IMR-90 (cell line): Measurements from ENCODE around the gene LTB4R. TPM values are rescaled to one million over a fixed set of nuclear protein-coding genes. Genes with fewer than 3 reads are reported as not detected.
A peak's percentile ranks its signal among the peaks of the same experiment; 100 is the strongest.

ENCODE experiments used
- ATAC-seq: fragments of 200-7000 bp; cut with Tn5 transposase; 2 replicates; pipeline ENCODE4 v1.9.1; 2020; ENCODE audit warnings: low read depth, mild to moderate bottlenecking, moderate library complexity
- BruUV-seq: library from RNA; stranded (reverse); fragments of 400-500 nt; replicated peaks from 2 replicates; lab custom pipeline; 2021; lab: Mats Ljungman, UMichigan
- CTCF ChIA-PET: fragments of 300-600 bp; formaldehyde crosslinking; extraction: SDS; loops from one replicate; lab custom pipeline; 2021; ENCODE audit warnings: antibody characterized with exemption; lab: Yijun Ruan, JAX
- POLR2A ChIA-PET: fragments of 300-600 bp; sonication (Branson Sonifier 250); formaldehyde crosslinking; loops from one replicate; lab custom pipeline; 2022; ENCODE audit warnings: antibody characterized with exemption; ENCODE audit not compliant: unreplicated experiment; lab: Charles Lee
- DNase-seq: peaks from one replicate; pipeline ENCODE4 v3.0.0; 2013
- H2AFZ ChIP-seq: replicated peaks from 2 replicates; pipeline ENCODE3; 2013; ENCODE audit warnings: low read length, mild to moderate bottlenecking; ENCODE audit not compliant: poor library complexity
- H2AK5ac ChIP-seq: 2 replicates; pipeline ENCODE4 v1.6.1; 2013; ENCODE audit warnings: low read depth, low read length, inconsistent platforms
- H2AK9ac ChIP-seq: replicated peaks from 2 replicates; pipeline ENCODE3; 2013; ENCODE audit warnings: mild to moderate bottlenecking, low read depth, low read length, moderate library complexity; ENCODE audit not compliant: poor library complexity
- H2BK120ac ChIP-seq: 2 replicates; pipeline ENCODE4 v1.6.1; 2013; ENCODE audit warnings: low read depth, low read length, inconsistent platforms
- H2BK15ac ChIP-seq: 3 replicates; pipeline ENCODE4 v1.6.1; 2013; ENCODE audit warnings: low read depth, low read length, inconsistent platforms
- H2BK20ac ChIP-seq: 2 replicates; pipeline ENCODE4 v1.6.1; 2013; ENCODE audit warnings: low read depth, mild to moderate bottlenecking, inconsistent platforms, low read length, moderate library complexity
- H2BK5ac ChIP-seq: 2 replicates; pipeline ENCODE4 v1.6.1; 2013; ENCODE audit warnings: mild to moderate bottlenecking, low read depth, low read length, inconsistent platforms; ENCODE audit not compliant: poor library complexity, severe bottlenecking
- H3K14ac ChIP-seq: replicated peaks from 2 replicates; pipeline ENCODE4 v1.6.1; 2013; ENCODE audit warnings: low read depth, low read length, inconsistent platforms
- H3K18ac ChIP-seq: 2 replicates; pipeline ENCODE4 v1.6.1; 2013; ENCODE audit warnings: low read depth, low read length, control low read depth
- H3K23ac ChIP-seq: 2 replicates; pipeline ENCODE4 v1.6.1; 2013; ENCODE audit warnings: low read depth, low read length, inconsistent platforms
- H3K27ac ChIP-seq: 2 replicates; pipeline ENCODE4 v1.5.1; 2013; ENCODE audit warnings: mild to moderate bottlenecking, control low read depth, low read length; ENCODE audit not compliant: insufficient read depth
- H3K27me3 ChIP-seq: 2 replicates; pipeline ENCODE4 v1.6.1; 2013; ENCODE audit warnings: low read length; ENCODE audit not compliant: control insufficient read depth, insufficient read depth
- H3K36me3 ChIP-seq: 2 replicates; pipeline ENCODE4 v1.6.1; 2013; ENCODE audit warnings: low read length, mixed read lengths; ENCODE audit not compliant: control insufficient read depth, insufficient read depth
- H3K4ac ChIP-seq: 2 replicates; pipeline ENCODE4 v1.6.1; 2013; ENCODE audit warnings: low read depth, low read length, inconsistent platforms
- H3K4me1 ChIP-seq: 2 replicates; pipeline ENCODE4 v1.6.1; 2013; ENCODE audit warnings: low read length, mixed read lengths; ENCODE audit not compliant: control insufficient read depth, insufficient read depth
- H3K4me2 ChIP-seq: 2 replicates; pipeline ENCODE4 v1.6.1; 2013; ENCODE audit warnings: low read depth, mild to moderate bottlenecking, control low read depth, low read length, moderate library complexity
- H3K4me3 ChIP-seq: 2 replicates; pipeline ENCODE4 v1.5.1; 2013; ENCODE audit warnings: low read depth, mild to moderate bottlenecking, control low read depth, low read length, moderate library complexity; ENCODE audit not compliant: insufficient read depth
- H3K56ac ChIP-seq: 2 replicates; pipeline ENCODE4 v1.6.1; 2013; ENCODE audit warnings: low read length, inconsistent platforms; ENCODE audit not compliant: insufficient read depth; ENCODE audit errors: extremely low read depth
- H3K79me1 ChIP-seq, 2 experiments: 2 replicates each; pipeline ENCODE4 v1.6.1; 2013; ENCODE audit warnings: low read length in 2 of 2, inconsistent platforms in 1 of 2, low read depth in 1 of 2
- H3K9ac ChIP-seq: 2 replicates; pipeline ENCODE4 v1.6.1; 2013; ENCODE audit warnings: low read depth, low read length, control low read depth
- H3K9me1 ChIP-seq: 2 replicates; pipeline ENCODE4 v1.6.1; 2013; ENCODE audit warnings: low read length, inconsistent platforms; ENCODE audit not compliant: insufficient read depth
- H3K9me3 ChIP-seq: 2 replicates; pipeline ENCODE4 v1.6.1; 2013; ENCODE audit warnings: low read length; ENCODE audit not compliant: control insufficient read depth, insufficient read depth
- H4K20me1 ChIP-seq: 2 replicates; pipeline ENCODE4 v1.6.1; 2013; ENCODE audit warnings: low read length, inconsistent platforms; ENCODE audit not compliant: insufficient read depth
- H4K5ac ChIP-seq: 2 replicates; pipeline ENCODE4 v1.6.1; 2013; ENCODE audit warnings: mild to moderate bottlenecking, low read depth, low read length, control low read depth
- H4K8ac ChIP-seq, 2 experiments: 2 replicates each; pipeline ENCODE4 v1.6.1; 2013; ENCODE audit warnings: low read depth in 2 of 2, low read length in 2 of 2, control low read depth in 1 of 2, inconsistent platforms in 1 of 2
- H4K91ac ChIP-seq: 2 replicates; pipeline ENCODE4 v1.6.1; 2013; ENCODE audit warnings: low read depth, low read length, inconsistent platforms; ENCODE audit not compliant: insufficient read depth
- CTCF ChIP-seq: conservative IDR thresholded peaks from 2 replicates; pipeline ENCODE4 v1.5.1; 2012; ENCODE audit warnings: mild to moderate bottlenecking, low read depth, low read length, improper control_type of control experiment
- FOS ChIP-seq: fragments of 150-350 bp; IDR thresholded peaks from 2 replicates; pipeline ENCODE4 v1.6.1; 2016; ENCODE audit warnings: low read depth, low read length
- POLR2A ChIP-seq: IDR thresholded peaks from 2 replicates; pipeline ENCODE4 v1.6.1; 2012; ENCODE audit warnings: mild to moderate bottlenecking, low read depth, low read length
- RAD21 ChIP-seq: IDR thresholded peaks from 2 replicates; pipeline ENCODE4 v1.6.1; 2012; ENCODE audit warnings: low read length, improper control_type of control experiment
- WGBS, 2 experiments: methylation state at CpG; one replicate each; pipeline versions ENCODE4 v1.1.5 to v1.1.7; 2013; ENCODE audit warnings: missing lambda C conversion rate in 2 of 2; ENCODE audit not compliant: insufficient read length in 1 of 2; ENCODE audit errors: extremely low coverage in 2 of 2; 5-methylcytosine and 5-hydroxymethylcytosine counted together
- dilution Hi-C: fragments of 300-500 bp; cut with HindIII; formaldehyde crosslinking; loops from one replicate; pipeline ENCODE4 v1.14.3; 2018; ENCODE audit warnings: low sequenced_read_pairs; ENCODE audit not compliant: unreplicated experiment
- in situ Hi-C: fragments of 300-500 bp; cut with MboI; formaldehyde crosslinking; loops from 3 replicates; pipeline ENCODE4 v1.14.3; 2019; ENCODE audit warnings: low sequenced_read_pairs, inconsistent platforms, mixed read lengths
- intact Hi-C: fragments of 100-400 bp; cut with micrococcal nuclease; formaldehyde crosslinking; loops from 2 replicates; pipeline ENCODE4 v1.10.0; 2022
- polyA plus RNA-seq, 3 experiments: library from polyadenylated mRNA; depleted of rRNA; stranded (reverse); fragments of >200 nt; gene quantifications; 2 replicates each; pipeline ENCODE4 v1.2.3, GENCODE V29; 2012; ENCODE audit warnings: low replicate concordance in 1 of 3
- total RNA-seq: library from RNA; depleted of rRNA; stranded (reverse); fragments of >200 nt; gene quantifications from 2 replicates; pipeline ENCODE4 v1.2.3, GENCODE V29; 2012

LTB4R gene
- total and polyA plus RNA-seq, 2 of the 4 experiments (the other 2 are of a cell fraction): 0.18 to 2.3 TPM

DNA sequence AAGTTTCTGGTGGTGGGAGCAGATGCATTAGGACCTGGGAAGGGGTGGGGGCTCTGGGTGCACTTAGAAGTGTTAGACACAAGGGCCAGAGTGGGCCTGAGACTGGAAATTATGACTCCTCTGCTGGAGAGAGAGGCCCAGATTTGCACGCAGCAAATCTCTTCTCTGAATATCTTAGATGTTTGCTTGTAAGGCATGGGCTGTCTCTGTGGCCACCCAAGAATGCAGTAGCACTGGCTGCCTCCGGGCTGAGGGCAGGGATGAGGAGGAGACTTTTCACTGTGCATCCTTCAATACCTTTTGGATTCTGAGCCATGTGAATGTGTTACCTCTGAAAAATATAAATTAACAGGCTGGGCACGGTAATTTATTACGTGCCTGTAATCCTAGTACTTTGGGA, 26.0 kb upstream of the LTB4R start:
- in situ Hi-C loops (no loop called here), dilution Hi-C loops (no loop called here), intact Hi-C loops (no loop called here)
- Histone ChIP-seq H3K36me3 (peaks cover 8% of the 10 kb centered on the region), H4K91ac (no peak overlapping the region), H2BK15ac (no peak overlapping the region), H4K8ac (no peak overlapping the region), H3K9me3 (no peaks in the 10 kb centered on the region), H2BK20ac (no peak overlapping the region), H3K56ac (no peak overlapping the region), H3K4me1 (no peaks in the 10 kb centered on the region), H2BK120ac (no peak overlapping the region), H3K9ac (no peak overlapping the region), H3K27ac (no peak overlapping the region), H3K27me3 (no peaks in the 10 kb centered on the region), H2AFZ (no peak overlapping the region), H3K4me3 (no peak overlapping the region), H2AK9ac (no peak overlapping the region), H2BK5ac (no peak overlapping the region), H3K23ac (no peak overlapping the region), H3K4me2 (no peak overlapping the region), H2AK5ac (no peak overlapping the region), H3K14ac (no peak overlapping the region), H4K20me1 (no peaks in the 10 kb centered on the region; the same call in 1 of the 2 replicates), H3K9me1 (no peaks in the 10 kb centered on the region; the same call in 1 of the 2 replicates), H3K79me1 (peaks cover 0 to 7% of the 10 kb centered on the region in 2 experiments; a peak in 2 of 4 replicates), H4K5ac (no peak overlapping the region), H3K4ac (no peak overlapping the region), H3K18ac (no peak overlapping the region)
- TF ChIP-seq FOS: no peak
- no peak for TF ChIP-seq RAD21
- TF ChIP-seq POLR2A: no peak
- no peak for TF ChIP-seq CTCF
- BruUV-seq: no TSS peak
- DNase-seq (no peak), ATAC-seq (peak; percentile 81)
- POLR2A ChIA-PET: no interaction called here
- CTCF ChIA-PET: interaction anchor here (0.6 kb wide), 1 partner anchor 42 kb away, joined by 3 read pairs; no protein-coding TSS in a partner anchor
- 75% methylated on average over 2 of the region's 4 CpGs; no CpG with 5 or more reads in 1 of the 2 experiments for WGBS, 2 experiments
